ENCODE results near the gene UBFD1.
"Not testable (repeated sequence)": the region's sequence is repeated elsewhere in the genome, so short reads cannot be mapped to it uniquely, and the experiment has no call there.

UBFD1 gene

GRCh38 chr16:23579371-23579770 lies 21.8 kb downstream of the UBFD1 start:
- DNase-seq (ENCODE audit: low read depth in 1 of 2, low spot score in 1 of 2): no peak
- no peak for TF ChIP-seq JUND (IDR thresholded peaks at IDR 0.05; ENCODE audit: low read depth)
- in situ Hi-C loops (cut with HindIII; ENCODE audit: low pct_unique_long_range_greater_than_20kb, low sequenced_read_pairs): no loop called here

GRCh38 chr16:23580391-23580790 lies 22.9 kb downstream of the UBFD1 start:
- no peak for DNase-seq (ENCODE audit: low read depth in 1 of 2, low spot score in 1 of 2)
- in situ Hi-C loops (cut with HindIII; ENCODE audit: low pct_unique_long_range_greater_than_20kb, low sequenced_read_pairs): no loop called here
- TF ChIP-seq JUND (IDR thresholded peaks at IDR 0.05; ENCODE audit: low read depth): no peak

- TF ChIP-seq JUND (IDR thresholded peaks at IDR 0.05; ENCODE audit: low read depth): no peak
- DNase-seq (ENCODE audit: low read depth in 1 of 2, low spot score in 1 of 2): no peak
- in situ Hi-C loops (cut with HindIII; ENCODE audit: low pct_unique_long_range_greater_than_20kb, low sequenced_read_pairs): no loop called here
Measured at GRCh38 chr16:23581764-23582163, 24.2 kb downstream of the UBFD1 start.

- in situ Hi-C loops (cut with HindIII; ENCODE audit: low pct_unique_long_range_greater_than_20kb, low sequenced_read_pairs): not testable (repeated sequence)
Measured at GRCh38 chr16:23583271-23583670, 25.7 kb downstream of the UBFD1 start.

GRCh38 chr16:23584186-23585076 lies 26.9 kb downstream of the UBFD1 start:
- no peak for TF ChIP-seq JUND (IDR thresholded peaks at IDR 0.05; ENCODE audit: low read depth)

More at GRCh38 chr16:23583271-23583670, 25.7 kb downstream of the UBFD1 start:
- not testable (repeated sequence) for DNase-seq (ENCODE audit: low read depth in 1 of 2, low spot score in 1 of 2)

GRCh38 chr16:23587726-23588125 lies 30.2 kb downstream of the UBFD1 start:
- DNase-seq (ENCODE audit: low read depth in 1 of 2, low spot score in 1 of 2): no peak
- no peak for TF ChIP-seq JUND (IDR thresholded peaks at IDR 0.05; ENCODE audit: low read depth)
- in situ Hi-C loops (cut with HindIII; ENCODE audit: low pct_unique_long_range_greater_than_20kb, low sequenced_read_pairs): no loop called here

More at GRCh38 chr16:23584186-23585076, 26.9 kb downstream of the UBFD1 start:
- DNase-seq (ENCODE audit: low read depth in 1 of 2, low spot score in 1 of 2): no peak
- in situ Hi-C loops (cut with HindIII; ENCODE audit: low pct_unique_long_range_greater_than_20kb, low sequenced_read_pairs): no loop called here

- in situ Hi-C loops (cut with HindIII; ENCODE audit: low pct_unique_long_range_greater_than_20kb, low sequenced_read_pairs): no loop called here
- TF ChIP-seq JUND (IDR thresholded peaks at IDR 0.05; ENCODE audit: low read depth): no peak
- no peak for DNase-seq (ENCODE audit: low read depth in 1 of 2, low spot score in 1 of 2)
Measured at GRCh38 chr16:23590181-23590580, 32.7 kb downstream of the UBFD1 start.

GRCh38 chr16:23594186-23594585 lies 36.7 kb downstream of the UBFD1 start:
- no peak for TF ChIP-seq JUND (IDR thresholded peaks at IDR 0.05; ENCODE audit: low read depth)
- DNase-seq (ENCODE audit: low read depth in 1 of 2, low spot score in 1 of 2): no peak
- in situ Hi-C loops (cut with HindIII; ENCODE audit: low pct_unique_long_range_greater_than_20kb, low sequenced_read_pairs): no loop called here

GRCh38 chr16:23595246-23595950 lies 37.9 kb downstream of the UBFD1 start:
- TF ChIP-seq JUND (IDR thresholded peaks at IDR 0.05; ENCODE audit: low read depth): no peak
- in situ Hi-C loops (cut with HindIII; ENCODE audit: low pct_unique_long_range_greater_than_20kb, low sequenced_read_pairs): no loop called here
- DNase-seq (ENCODE audit: low read depth in 1 of 2, low spot score in 1 of 2): no peak

- in situ Hi-C loops (cut with HindIII; ENCODE audit: low pct_unique_long_range_greater_than_20kb, low sequenced_read_pairs): no loop called here
- TF ChIP-seq JUND (IDR thresholded peaks at IDR 0.05; ENCODE audit: low read depth): no peak
- peak; percentile 80 to 92 for DNase-seq (ENCODE audit: low read depth in 1 of 2, low spot score in 1 of 2)
Measured at GRCh38 chr16:23595951-23596720, 38.6 kb downstream of the UBFD1 start, which contains the start of gene NDUFAB1. TSS of gene NDUFAB1 (minus strand) at chr16:23596316. CDS start at chr16:23596290, 26 bp downstream.

- in situ Hi-C loops (cut with HindIII; ENCODE audit: low pct_unique_long_range_greater_than_20kb, low sequenced_read_pairs): no loop called here
- DNase-seq (ENCODE audit: low read depth in 1 of 2, low spot score in 1 of 2): peak in 1 of 2 experiments; percentile 21
- no peak for TF ChIP-seq JUND (IDR thresholded peaks at IDR 0.05; ENCODE audit: low read depth)
Measured at GRCh38 chr16:23597003-23597756, 39.7 kb downstream of the UBFD1 start.

- TF ChIP-seq JUND (IDR thresholded peaks at IDR 0.05; ENCODE audit: low read depth): no peak
- in situ Hi-C loops (cut with HindIII; ENCODE audit: low pct_unique_long_range_greater_than_20kb, low sequenced_read_pairs): no loop called here
Measured at GRCh38 chr16:23607726-23608125, 50.2 kb downstream of the UBFD1 start.

More at GRCh38 chr16:23607726-23608125, 50.2 kb downstream of the UBFD1 start:
- DNase-seq (ENCODE audit: low read depth in 1 of 2, low spot score in 1 of 2): no peak
